HG02642 (cell line): ENCODE results near the gene CCT7.
"Not testable (repeated sequence)": the region's sequence is repeated elsewhere in the genome, so short reads cannot be mapped to it uniquely, and the experiment has no call there.

Source experiments
- ATAC-seq: cut with Tn5 transposase; IDR thresholded peaks from one replicate; pipeline ENCODE4 v1.9.1; 2021; ENCODE audit warnings: mild to moderate bottlenecking; ENCODE audit not compliant: unreplicated experiment, poor library complexity

The CCT7 gene

GRCh38 chr2:73233932-73234832 is at the start of gene CCT7:
Gene CCT7, plus strand, starts transcription at chr2:73234308. Its CDS starts 71 bp downstream, at chr2:73234379.
- ATAC-seq, result peak; percentile 66

GRCh38 chr2:73185965-73186364 is 48.1 kb upstream of the CCT7 start:
- ATAC-seq, result no peak

GRCh38 chr2:73187549-73187948 is 46.6 kb upstream of the CCT7 start:
- no peak for ATAC-seq

GRCh38 chr2:73197579-73197978 is 36.5 kb upstream of the CCT7 start:
- no peak for ATAC-seq

GRCh38 chr2:73200281-73200680 is 33.8 kb upstream of the CCT7 start:
- ATAC-seq, result not testable (repeated sequence)

- no peak for ATAC-seq
These were observed 31.7 kb upstream of the CCT7 start, which contains the start of gene NOTO for GRCh38 chr2:73202156-73203054. Gene NOTO, plus strand, starts transcription at chr2:73202574. Its CDS starts 93 bp downstream, at chr2:73202667.

GRCh38 chr2:73203055-73203681 is 30.9 kb upstream of the CCT7 start:
- ATAC-seq, result no peak

GRCh38 chr2:73205611-73206010 is 28.5 kb upstream of the CCT7 start:
- no peak for ATAC-seq

- no peak for ATAC-seq
These were observed 25.9 kb upstream of the CCT7 start for GRCh38 chr2:73208258-73208657.

- no peak for ATAC-seq
These were observed 24.1 kb upstream of the CCT7 start for GRCh38 chr2:73210019-73210418.

- ATAC-seq, result no peak
These were observed 23.4 kb upstream of the CCT7 start for GRCh38 chr2:73210696-73211095.

- ATAC-seq, result no peak
These were observed 22.0 kb upstream of the CCT7 start for GRCh38 chr2:73212098-73212447.

GRCh38 chr2:73212448-73213176 is 21.5 kb upstream of the CCT7 start:
- peak; percentile 62 for ATAC-seq

GRCh38 chr2:73214120-73215035 is 19.7 kb upstream of the CCT7 start, which contains the start of gene SMYD5:
Gene SMYD5, plus strand, starts transcription at chr2:73214245. Its CDS starts 22 bp downstream, at chr2:73214267.
- ATAC-seq, result peak; percentile 92

GRCh38 chr2:73215254-73215653 is 18.9 kb upstream of the CCT7 start:
- no peak for ATAC-seq

GRCh38 chr2:73217160-73217559 is 16.9 kb upstream of the CCT7 start:
- no peak for ATAC-seq

- ATAC-seq, result no peak
These were observed 16.3 kb upstream of the CCT7 start for GRCh38 chr2:73217826-73218225.

GRCh38 chr2:73218298-73218697 is 15.8 kb upstream of the CCT7 start:
- ATAC-seq, result no peak

GRCh38 chr2:73223821-73224220 is 10.3 kb upstream of the CCT7 start:
- no peak for ATAC-seq
